Sigmoid colon (tissue), 4 donors: ENCODE results near the gene MTAP.

ENCODE experiments used
- CTCF ChIP-seq, 4 experiments: fragments of 450-650 bp in 3 of 4; fragments of 200-600 bp in 1 of 4; IDR thresholded peaks; one replicate each; pipeline ENCODE4 v1.5.1; 2016 to 2019; ENCODE audit warnings: antibody characterized with exemption in 4 of 4, mild to moderate bottlenecking in 3 of 4, moderate library complexity in 2 of 4
- POLR2A ChIP-seq, 2 donors: fragments of 450-650 bp; IDR thresholded peaks; one replicate each; pipeline ENCODE4 v1.6.1; 2016; ENCODE audit warnings: antibody characterized with exemption in 2 of 2, mild to moderate bottlenecking in 2 of 2, moderate library complexity in 2 of 2
- POLR2AphosphoS5 ChIP-seq, 4 donors: sonication (generic); formaldehyde crosslinking; IDR thresholded peaks; one replicate each; pipeline ENCODE4 v1.6.1; 2017; ENCODE audit warnings: antibody characterized with exemption in 4 of 4

- no peak for TF ChIP-seq POLR2AphosphoS5 (IDR thresholded peaks at IDR 0.05)
- TF ChIP-seq CTCF (IDR thresholded peaks at IDR 0.05), result no peak
- no peak for TF ChIP-seq POLR2A (IDR thresholded peaks at IDR 0.05)
These were observed 10.0 kb downstream of the MTAP start for GRCh38 chr9:21812415-21812814.
